ENCODE results near the gene CDPF1. TPM values are rescaled to one million over a fixed set of nuclear protein-coding genes. Genes with fewer than 3 reads are reported as not detected.

CDPF1 gene
- polyA plus RNA-seq, 3 donors: 8.3 to 8.4 (median 8.3) TPM

GRCh38 chr22:46290121-46290842 lies 40.2 kb upstream of the CDPF1 start:
- Histone ChIP-seq H3K4me2 (replicated peaks; ENCODE audit: extremely low read depth, low read length, poor library complexity, severe bottlenecking) (no peak overlapping the region), H3K36me3 (replicated peaks in 1 of 2; ENCODE audit: control insufficient read depth in 1 of 2, insufficient read depth in 2 of 2, low read length in 2 of 2) (peaks cover 17 to 41% of the 10 kb centered on the region in 2 donors), H3K4me1 (ENCODE audit: control insufficient read depth in 1 of 2, insufficient read depth in 2 of 2, low read length in 2 of 2) (peaks cover 34 to 39% of the 10 kb centered on the region in 2 donors), H2AFZ (ENCODE audit: insufficient read depth, low read depth, low read length, poor library complexity, severe bottlenecking) (no peak overlapping the region), H3K4me3 (replicated peaks in 1 of 3; ENCODE audit: low read depth in 2 of 3, low read length in 3 of 3) (no peak overlapping the region), H3K9me3 (replicated peaks in 1 of 2; ENCODE audit: control insufficient read depth in 1 of 2, insufficient read depth in 1 of 2, low read length in 2 of 2) (peaks cover 0 to 9% of the 10 kb centered on the region in 2 donors), H3K79me2 (ENCODE audit: insufficient read depth, low read length) (no peaks in the 10 kb centered on the region), H4K20me1 (ENCODE audit: insufficient read depth, low read length) (no peaks in the 10 kb centered on the region), H3K27ac (ENCODE audit: low read depth in 1 of 2, low read length in 2 of 2) (no peak overlapping the region), H3K27me3 (ENCODE audit: control insufficient read depth in 2 of 2, insufficient read depth in 2 of 2, low read length in 2 of 2) (no peaks in the 10 kb centered on the region), H3K9ac (ENCODE audit: insufficient read depth, low read length, poor library complexity, severe bottlenecking) (no peak overlapping the region)
- DNase-seq: no peak
- 98% methylated on average over 15 of the region's 17 CpGs for WGBS (ENCODE audit: insufficient coverage)
- peaks cover 5 to 11% (median 8%) of the 10 kb centered on the region in 7 donors for H3K9me3 Mint-ChIP-seq
- intact Hi-C loops (cut with micrococcal nuclease): loop anchor here (5.0 to 10.0 kb wide), 3 partner anchors 168 to 295 kb away; no protein-coding TSS in a partner anchor
- H3K4me3 Mint-ChIP-seq: no peak overlapping the region
- H3K36me3 Mint-ChIP-seq: peaks cover 49 to 57% of the 10 kb centered on the region in 2 donors
- TF ChIP-seq CTCF (IDR thresholded peaks at IDR 0.05): no peak
- H3K27ac Mint-ChIP-seq: peak overlapping the region in 2 of 7 donors; percentile 80 to 81
- peaks cover 0 to 1% (median 1%) of the 10 kb centered on the region in 3 donors for H3K27me3 Mint-ChIP-seq (ENCODE audit: low read depth in 3 of 3)
- H3K4me1 Mint-ChIP-seq: peaks cover 42% of the 10 kb centered on the region

- TF ChIP-seq CTCF (IDR thresholded peaks at IDR 0.05): no peak
- no peaks in the 10 kb centered on the region for H4K20me1 ChIP-seq (ENCODE audit: insufficient read depth, low read length)
- peaks cover 56 to 66% of the 10 kb centered on the region in 2 donors for H3K36me3 Mint-ChIP-seq
- no peaks in the 10 kb centered on the region for H3K27me3 ChIP-seq (ENCODE audit: control insufficient read depth in 2 of 2, insufficient read depth in 2 of 2, low read length in 2 of 2)
- no peak overlapping the region for H3K4me2 ChIP-seq (replicated peaks; ENCODE audit: extremely low read depth, low read length, poor library complexity, severe bottlenecking)
- H3K27me3 Mint-ChIP-seq (ENCODE audit: low read depth in 3 of 3): peaks cover 0 to 1% (median 1%) of the 10 kb centered on the region in 3 donors
- H3K9me3 ChIP-seq (replicated peaks in 1 of 2; ENCODE audit: control insufficient read depth in 1 of 2, insufficient read depth in 1 of 2, low read length in 2 of 2): peaks cover 0 to 9% of the 10 kb centered on the region in 2 donors
- H3K36me3 ChIP-seq (replicated peaks in 1 of 2; ENCODE audit: control insufficient read depth in 1 of 2, insufficient read depth in 2 of 2, low read length in 2 of 2): peaks cover 24 to 50% of the 10 kb centered on the region in 2 donors
- H3K79me2 ChIP-seq (ENCODE audit: insufficient read depth, low read length): no peaks in the 10 kb centered on the region
- no peak overlapping the region for H3K4me3 ChIP-seq (replicated peaks in 1 of 3; ENCODE audit: low read depth in 2 of 3, low read length in 3 of 3)
- no peak overlapping the region for H3K9ac ChIP-seq (ENCODE audit: insufficient read depth, low read length, poor library complexity, severe bottlenecking)
- peaks cover 36% of the 10 kb centered on the region for H3K4me1 Mint-ChIP-seq
- H3K9me3 Mint-ChIP-seq: peaks cover 5 to 11% (median 8%) of the 10 kb centered on the region in 7 donors
- peaks cover 32 to 39% of the 10 kb centered on the region in 2 donors for H3K4me1 ChIP-seq (ENCODE audit: control insufficient read depth in 1 of 2, insufficient read depth in 2 of 2, low read length in 2 of 2)
- intact Hi-C loops (cut with micrococcal nuclease): no loop called here
- no peak overlapping the region for H2AFZ ChIP-seq (ENCODE audit: insufficient read depth, low read depth, low read length, poor library complexity, severe bottlenecking)
- 94% methylated on average over 31 of the region's 33 CpGs for WGBS (ENCODE audit: insufficient coverage)
- DNase-seq: no peak
- no peak overlapping the region for H3K27ac ChIP-seq (ENCODE audit: low read depth in 1 of 2, low read length in 2 of 2)
- H3K4me3 Mint-ChIP-seq: no peak overlapping the region
- H3K27ac Mint-ChIP-seq: peak overlapping the region in 1 of 7 donors; percentile 15
These were observed 39.3 kb upstream of the CDPF1 start for GRCh38 chr22:46289244-46289891.

All from CD14-positive monocyte (primary cell).